Neuron (in vitro differentiated cells): Measurements from ENCODE around the gene AIFM3.
A peak's percentile ranks its signal among the peaks of the same experiment; 100 is the strongest.
"Not testable (repeated sequence)": the region's sequence is repeated elsewhere in the genome, so short reads cannot be mapped to it uniquely, and the experiment has no call there.

Experiments
- H2AFZ ChIP-seq: one replicate; pipeline ENCODE4 v1.6.1; 2013; ENCODE audit warnings: low read depth, mild to moderate bottlenecking, inconsistent platforms, low read length, moderate library complexity
- H3K27me3 ChIP-seq: one replicate; pipeline ENCODE4 v1.6.1; 2013; ENCODE audit warnings: low read length; ENCODE audit not compliant: insufficient read depth
- H3K36me3 ChIP-seq: one replicate; pipeline ENCODE4 v1.6.1; 2013; ENCODE audit warnings: low read length; ENCODE audit not compliant: insufficient read depth
- H3K4me1 ChIP-seq: one replicate; pipeline ENCODE4 v1.6.1; 2013; ENCODE audit warnings: low read length; ENCODE audit not compliant: insufficient read depth
- H3K4me3 ChIP-seq: 2 replicates; pipeline ENCODE4 v1.5.1; 2013; ENCODE audit warnings: mild to moderate bottlenecking, low read length, moderate library complexity
- H3K9me3 ChIP-seq: one replicate; pipeline ENCODE4 v1.6.1; 2013; ENCODE audit warnings: low read length

The AIFM3 gene

DNA sequence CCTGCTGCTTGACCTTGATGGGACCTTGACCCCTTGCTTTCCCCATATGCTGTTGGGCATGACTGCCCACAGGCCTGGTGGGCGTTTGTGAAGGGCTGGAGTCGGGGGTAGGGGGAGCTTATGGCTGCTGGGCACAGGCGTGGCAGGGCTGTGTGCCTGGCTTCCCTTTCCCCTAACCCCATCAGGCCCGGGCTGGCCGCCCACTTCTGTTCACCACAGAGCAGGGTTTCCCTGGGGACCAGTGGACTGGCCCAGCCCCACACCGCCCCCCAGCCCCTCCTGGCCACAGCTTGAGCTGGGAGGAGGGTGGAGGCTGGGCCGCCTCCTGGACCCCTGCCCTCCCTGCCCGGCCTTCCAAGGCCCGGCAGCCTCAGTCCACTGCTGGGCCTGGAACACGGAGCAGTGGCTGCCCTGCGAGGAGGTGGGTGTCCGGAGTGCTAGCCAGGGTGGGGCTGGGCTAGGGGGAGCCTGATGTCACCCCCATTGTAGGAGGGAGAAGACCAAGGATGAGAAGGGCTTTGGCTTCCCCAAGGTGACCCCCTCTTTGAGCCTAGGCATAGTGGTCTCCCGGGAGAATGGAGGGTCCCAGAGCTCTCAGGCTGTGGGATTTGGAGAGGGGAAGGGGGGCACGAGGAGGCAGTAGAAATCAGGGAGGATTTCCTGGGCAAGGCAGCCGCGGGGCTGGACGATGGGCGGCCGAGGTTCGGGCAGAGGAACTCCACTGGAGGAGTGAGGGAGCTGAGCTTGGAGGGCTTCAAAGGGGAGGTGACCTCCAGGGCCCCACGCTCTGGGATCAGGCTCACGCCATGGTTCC is at the start of gene AIFM3:
Gene AIFM3 (plus strand): TSS at position 373 of the 814 bp plus-strand sequence. CDS start 690 bp downstream, outside the sequence.
- H3K9me3 ChIP-seq: no peaks in the 10 kb centered on the region
- peaks cover 35% of the 10 kb centered on the region for H3K27me3 ChIP-seq
- H3K4me3 ChIP-seq: no peak within 1 kb of the TSS
- no peak within 1 kb of the TSS for H2AFZ ChIP-seq
- H3K36me3 ChIP-seq: no peaks in the 10 kb centered on the region
- H3K4me1 ChIP-seq: peaks cover 34% of the 10 kb centered on the region

DNA sequence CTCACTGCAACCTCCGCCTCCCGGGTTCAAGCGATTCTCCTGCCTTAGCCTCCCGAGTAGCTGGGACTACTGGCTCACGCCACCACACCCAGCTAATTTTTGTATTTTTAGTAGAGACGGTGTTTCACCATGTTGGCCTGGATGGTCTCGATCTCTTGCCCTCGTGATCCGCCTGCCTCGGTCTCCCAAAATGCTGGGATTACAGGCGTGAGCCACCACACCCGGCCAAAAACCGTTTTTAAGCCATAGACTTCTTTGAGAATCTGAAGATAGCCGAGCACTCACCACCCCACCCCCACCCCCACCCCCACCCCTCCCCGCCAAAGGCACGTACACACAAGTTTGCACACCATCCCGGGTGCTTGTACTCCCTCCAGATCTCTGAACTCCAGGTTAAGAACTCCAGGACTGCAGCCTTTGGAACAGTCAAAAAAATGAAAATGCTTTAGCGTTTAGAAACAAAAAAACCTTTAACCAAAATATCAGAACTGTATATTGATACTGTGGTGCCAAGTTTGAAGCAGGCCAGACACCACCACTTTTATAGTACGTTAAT is 48.3 kb upstream of the AIFM3 start:
- H3K9me3 ChIP-seq: no peaks in the 10 kb centered on the region
- no peak overlapping the region for H2AFZ ChIP-seq
- peaks cover 9% of the 10 kb centered on the region for H3K36me3 ChIP-seq
- H3K27me3 ChIP-seq: no peaks in the 10 kb centered on the region
- peak overlapping the region; percentile 92 for H3K4me3 ChIP-seq
- peaks cover 17% of the 10 kb centered on the region for H3K4me1 ChIP-seq

DNA sequence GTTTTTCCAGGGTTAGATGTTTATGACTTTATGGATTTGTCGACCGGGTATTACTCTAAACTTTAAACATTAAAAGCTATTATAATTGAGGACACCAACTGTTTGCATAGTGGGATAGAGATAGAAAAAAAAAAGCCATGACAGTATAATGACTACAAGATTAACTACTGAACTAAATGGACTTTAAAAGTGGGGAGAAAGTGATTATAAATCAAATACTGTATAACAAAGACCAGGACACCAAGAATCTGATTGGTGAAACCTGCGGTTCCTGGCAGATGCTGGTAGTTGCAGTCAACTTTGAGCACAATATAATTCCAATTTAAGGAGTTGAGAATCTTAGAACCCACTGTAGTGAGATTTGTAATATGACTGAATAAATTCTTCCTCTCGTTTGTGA is 47.3 kb upstream of the AIFM3 start:
- no peaks in the 10 kb centered on the region for H3K9me3 ChIP-seq
- H3K27me3 ChIP-seq: no peaks in the 10 kb centered on the region
- peak overlapping the region; percentile 92 for H3K4me3 ChIP-seq
- H3K4me1 ChIP-seq: peaks cover 17% of the 10 kb centered on the region
- no peak overlapping the region for H2AFZ ChIP-seq
- H3K36me3 ChIP-seq: peaks cover 14% of the 10 kb centered on the region

- Histone ChIP-seq H3K4me3 (peak overlapping the region; percentile 92), H2AFZ (no peak overlapping the region), H3K27me3 (no peaks in the 10 kb centered on the region), H3K36me3 (peaks cover 17% of the 10 kb centered on the region), H3K9me3 (no peaks in the 10 kb centered on the region), H3K4me1 (peaks cover 17% of the 10 kb centered on the region)
Measured at GRCh38 chr22:20920881-20921203, 46.2 kb upstream of the AIFM3 start.

DNA sequence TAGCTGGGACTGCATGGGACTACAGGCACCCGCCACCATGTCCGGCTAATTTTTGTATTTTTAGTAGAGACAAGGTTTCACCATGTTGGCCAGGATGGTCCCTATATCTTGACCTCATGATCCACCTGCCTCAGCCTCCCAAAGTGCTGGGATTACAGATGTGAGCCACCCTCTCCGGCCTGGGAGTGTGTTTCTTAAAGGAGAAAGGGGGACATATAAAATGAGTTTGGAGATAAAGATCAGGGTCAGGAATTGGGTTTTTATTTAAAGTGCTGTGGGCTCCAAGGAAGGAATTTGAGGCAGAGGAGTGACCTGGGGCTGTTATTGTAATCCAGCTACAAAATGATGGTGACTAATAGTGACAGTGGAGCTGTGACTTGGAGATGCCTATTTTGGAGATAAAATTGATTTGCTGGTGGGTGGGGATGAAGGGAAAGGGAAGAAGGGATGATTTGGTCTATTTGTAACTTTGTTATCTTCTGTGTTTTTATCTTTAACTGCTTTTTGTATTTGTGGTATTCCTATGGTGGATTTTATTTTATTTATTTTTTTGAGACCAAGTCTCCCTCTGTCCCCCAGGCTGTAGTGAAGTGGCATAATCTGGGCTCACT is 44.8 kb upstream of the AIFM3 start:
- peaks cover 17% of the 10 kb centered on the region for H3K4me1 ChIP-seq
- no peaks in the 10 kb centered on the region for H3K9me3 ChIP-seq
- no peaks in the 10 kb centered on the region for H3K27me3 ChIP-seq
- H3K36me3 ChIP-seq: peaks cover 17% of the 10 kb centered on the region
- no peak overlapping the region for H2AFZ ChIP-seq
- H3K4me3 ChIP-seq: no peak overlapping the region

GRCh38 chr22:20926243-20926642 is 40.8 kb upstream of the AIFM3 start:
- Histone ChIP-seq H3K27me3 (no peaks in the 10 kb centered on the region), H3K36me3 (peaks cover 11% of the 10 kb centered on the region), H3K4me1 (peaks cover 2% of the 10 kb centered on the region), H3K4me3 (no peak overlapping the region), H2AFZ (no peak overlapping the region), H3K9me3 (no peaks in the 10 kb centered on the region)

DNA sequence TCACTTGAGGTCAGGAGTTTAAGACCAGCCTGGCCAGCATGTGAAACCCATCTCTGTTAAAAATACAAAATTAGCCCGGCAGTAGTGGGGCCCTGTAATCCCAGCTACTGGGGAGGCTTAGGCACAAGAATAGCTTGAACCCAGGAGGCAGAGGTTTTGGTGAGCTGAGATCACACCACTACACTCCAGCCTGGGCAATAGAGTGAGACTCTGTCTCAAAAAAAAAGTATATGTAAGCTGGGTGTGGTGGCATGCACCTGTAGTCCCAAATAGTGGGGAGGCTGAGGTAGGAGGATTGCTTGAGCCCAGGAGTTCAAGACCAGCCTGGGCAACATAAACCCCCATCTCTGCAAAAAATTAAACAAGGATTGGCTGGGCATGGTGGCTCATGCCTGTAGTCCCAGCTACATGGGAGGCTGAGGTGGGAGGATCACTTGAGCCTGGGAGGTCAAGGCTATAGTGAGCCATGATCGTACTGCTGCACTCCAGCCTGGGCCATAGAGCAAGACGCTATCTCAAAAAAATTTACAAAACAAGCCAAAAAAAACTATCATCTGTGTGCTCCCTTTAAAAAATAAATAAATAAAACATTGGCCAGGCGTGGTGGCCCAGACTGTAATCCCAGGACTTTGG is 39.0 kb upstream of the AIFM3 start:
- Histone ChIP-seq H3K27me3 (no peaks in the 10 kb centered on the region), H3K4me3 (no peak overlapping the region), H3K9me3 (no peaks in the 10 kb centered on the region), H3K36me3 (peaks cover 8% of the 10 kb centered on the region), H3K4me1 (no peaks in the 10 kb centered on the region), H2AFZ (no peak overlapping the region)

GRCh38 chr22:20928573-20928967 is 38.5 kb upstream of the AIFM3 start:
- Histone ChIP-seq H3K4me1 (no peaks in the 10 kb centered on the region), H3K9me3 (no peaks in the 10 kb centered on the region), H3K4me3 (no peak overlapping the region), H3K36me3 (peaks cover 9% of the 10 kb centered on the region), H3K27me3 (no peaks in the 10 kb centered on the region), H2AFZ (no peak overlapping the region)

DNA sequence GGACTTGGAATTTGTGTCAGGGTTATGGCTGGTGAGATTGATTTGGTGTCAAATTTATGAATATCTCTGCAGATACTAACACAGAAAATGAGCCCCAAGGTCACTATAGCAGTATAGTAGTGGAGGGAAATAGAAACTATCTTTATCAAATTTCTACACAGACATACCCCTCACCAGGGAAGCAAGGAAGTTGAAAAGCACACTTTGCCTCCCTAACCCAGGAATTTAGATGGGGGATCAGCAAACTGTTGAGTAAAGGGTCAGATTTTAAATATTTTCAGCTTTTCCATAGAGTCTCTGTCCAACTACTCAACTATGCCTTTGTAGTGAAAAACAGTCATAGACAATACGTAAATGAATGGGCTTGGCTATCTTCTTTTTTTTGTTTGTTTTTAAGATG is 37.1 kb upstream of the AIFM3 start:
- H2AFZ ChIP-seq: no peak overlapping the region
- H3K4me1 ChIP-seq: no peaks in the 10 kb centered on the region
- H3K9me3 ChIP-seq: no peaks in the 10 kb centered on the region
- peaks cover 16% of the 10 kb centered on the region for H3K36me3 ChIP-seq
- H3K27me3 ChIP-seq: no peaks in the 10 kb centered on the region
- H3K4me3 ChIP-seq: no peak overlapping the region

DNA sequence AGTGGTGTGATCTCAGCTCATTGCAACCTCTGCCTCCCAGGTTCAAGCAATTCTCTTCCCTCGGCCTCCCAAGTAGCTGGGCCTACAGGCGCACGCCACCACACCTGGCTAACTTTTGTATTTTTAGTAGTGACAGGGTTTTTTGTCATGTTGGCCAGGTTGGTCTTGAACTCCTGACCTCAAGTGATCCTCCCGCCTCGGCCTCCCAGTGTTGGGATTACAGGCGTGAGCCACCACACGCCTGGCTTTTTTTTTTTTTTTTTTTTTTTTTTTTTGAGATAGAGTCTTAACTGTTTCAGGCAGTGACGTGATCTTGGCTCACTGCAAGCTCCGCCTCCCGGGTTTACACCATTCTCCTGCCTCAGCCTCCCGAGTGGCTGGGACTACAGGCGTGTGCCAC is 36.6 kb upstream of the AIFM3 start:
- H3K9me3 ChIP-seq, H3K4me3 ChIP-seq, H2AFZ ChIP-seq, H3K4me1 ChIP-seq, H3K27me3 ChIP-seq: not testable (repeated sequence)
- peaks cover 20% of the 10 kb centered on the region for H3K36me3 ChIP-seq

GRCh38 chr22:20931126-20931654 is 35.9 kb upstream of the AIFM3 start:
- peaks cover 24% of the 10 kb centered on the region for H3K36me3 ChIP-seq
- H2AFZ ChIP-seq: no peak overlapping the region
- no peaks in the 10 kb centered on the region for H3K9me3 ChIP-seq
- H3K27me3 ChIP-seq: no peaks in the 10 kb centered on the region
- H3K4me3 ChIP-seq: no peak overlapping the region
- H3K4me1 ChIP-seq: no peaks in the 10 kb centered on the region

DNA sequence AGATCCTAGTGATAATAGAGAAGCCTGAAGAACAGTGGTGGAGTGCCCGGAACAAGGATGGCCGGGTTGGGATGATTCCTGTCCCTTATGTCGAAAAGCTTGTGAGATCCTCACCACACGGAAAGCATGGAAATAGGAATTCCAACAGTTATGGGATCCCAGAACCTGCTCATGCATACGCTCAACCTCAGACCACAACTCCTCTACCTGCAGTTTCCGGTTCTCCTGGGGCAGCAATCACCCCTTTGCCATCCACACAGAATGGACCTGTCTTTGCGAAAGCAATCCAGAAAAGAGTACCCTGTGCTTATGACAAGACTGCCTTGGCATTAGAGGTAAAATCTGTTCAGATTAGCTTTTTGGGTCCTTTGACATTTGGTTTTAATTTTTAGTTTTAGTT is 33.1 kb upstream of the AIFM3 start:
- H3K4me3 ChIP-seq: no peak overlapping the region
- H3K9me3 ChIP-seq: no peaks in the 10 kb centered on the region
- no peak overlapping the region for H2AFZ ChIP-seq
- no peaks in the 10 kb centered on the region for H3K27me3 ChIP-seq
- no peaks in the 10 kb centered on the region for H3K4me1 ChIP-seq
- H3K36me3 ChIP-seq: peaks cover 44% of the 10 kb centered on the region

GRCh38 chr22:20935049-20935448 is 32.0 kb upstream of the AIFM3 start:
- not testable (repeated sequence) for H3K4me3 ChIP-seq, H3K27me3 ChIP-seq, H3K4me1 ChIP-seq, H2AFZ ChIP-seq, H3K9me3 ChIP-seq
- H3K36me3 ChIP-seq: peaks cover 45% of the 10 kb centered on the region
